K562 (cell line): ENCODE measurements around the gene PRMT7.

Experiments used
- CTCF ChIP-seq, 3 experiments: IDR thresholded peaks in 2 of 3; conservative IDR thresholded peaks in 1 of 3; 2 replicates each; pipeline ENCODE4 v1.5.1; 2011 to 2012; ENCODE audit warnings: low read length in 3 of 3, mild to moderate bottlenecking in 3 of 3, control low read depth in 2 of 3, improper control_type of control experiment in 1 of 3, inconsistent platforms in 1 of 3, low read depth in 1 of 3, mixed read lengths in 1 of 3, moderate library complexity in 1 of 3; ENCODE audit not compliant: insufficient read depth in 2 of 3
- GABPB2 ChIP-seq: fragments of 250-450 bp; sonication (Bioruptor Pico); conservative IDR thresholded peaks from 2 replicates; pipeline ENCODE4 v1.5.1; 2021; ENCODE audit warnings: mild to moderate bottlenecking
- JUN ChIP-seq, 2 experiments: sonication (generic) in 1 of 2; formaldehyde crosslinking in 1 of 2; IDR thresholded peaks; 2 replicates each; pipeline versions ENCODE4 v1.6.1 to v1.8.0; 2012 to 2022; ENCODE audit warnings: borderline replicate concordance in 2 of 2, mild to moderate bottlenecking in 2 of 2, improper control_type of control experiment in 1 of 2, low read depth in 1 of 2, low read length in 1 of 2, missing genetic modification reagents in 1 of 2
- KAT2B ChIP-seq: IDR thresholded peaks from one replicate; pipeline ENCODE4 v1.6.1; 2012; ENCODE audit warnings: low read depth, mild to moderate bottlenecking, control low read depth, inconsistent platforms, low read length, moderate library complexity
- MTA3 ChIP-seq: fragments of 450-650 bp; formaldehyde crosslinking; IDR thresholded peaks from 2 replicates; pipeline ENCODE4 v1.6.1; 2017; ENCODE audit warnings: mild to moderate bottlenecking, borderline replicate concordance
- NFYB ChIP-seq: IDR thresholded peaks from 2 replicates; pipeline ENCODE4 v1.6.1; 2011; ENCODE audit warnings: mild to moderate bottlenecking, moderate library complexity; ENCODE audit not compliant: insufficient read length; ENCODE audit errors: extremely low read depth
- NR2F6 ChIP-seq: fragments of 450-650 bp; formaldehyde crosslinking; IDR thresholded peaks from 2 replicates; pipeline ENCODE4 v1.4.0; 2020; ENCODE audit warnings: mild to moderate bottlenecking
- U2AF2 ChIP-seq: fragments of 200-400 bp; formaldehyde crosslinking; optimal IDR thresholded peaks from 2 replicates; pipeline ENCODE3; 2017; ENCODE audit warnings: low read depth, mild to moderate bottlenecking, low read length
- ZFX ChIP-seq: sonication (generic); formaldehyde crosslinking; IDR thresholded peaks from 2 replicates; pipeline ENCODE4 v1.8.0; 2022; ENCODE audit warnings: mild to moderate bottlenecking, missing genetic modification reagents, moderate library complexity
- ZNF232 ChIP-seq: sonication (generic); formaldehyde crosslinking; IDR thresholded peaks from 2 replicates; pipeline ENCODE4 v1.8.0; 2022; ENCODE audit warnings: mild to moderate bottlenecking, missing genetic modification reagents
- ZNF24 ChIP-seq: fragments of 450-650 bp; IDR thresholded peaks from 2 replicates; pipeline ENCODE4 v1.6.1; 2016

DNA sequence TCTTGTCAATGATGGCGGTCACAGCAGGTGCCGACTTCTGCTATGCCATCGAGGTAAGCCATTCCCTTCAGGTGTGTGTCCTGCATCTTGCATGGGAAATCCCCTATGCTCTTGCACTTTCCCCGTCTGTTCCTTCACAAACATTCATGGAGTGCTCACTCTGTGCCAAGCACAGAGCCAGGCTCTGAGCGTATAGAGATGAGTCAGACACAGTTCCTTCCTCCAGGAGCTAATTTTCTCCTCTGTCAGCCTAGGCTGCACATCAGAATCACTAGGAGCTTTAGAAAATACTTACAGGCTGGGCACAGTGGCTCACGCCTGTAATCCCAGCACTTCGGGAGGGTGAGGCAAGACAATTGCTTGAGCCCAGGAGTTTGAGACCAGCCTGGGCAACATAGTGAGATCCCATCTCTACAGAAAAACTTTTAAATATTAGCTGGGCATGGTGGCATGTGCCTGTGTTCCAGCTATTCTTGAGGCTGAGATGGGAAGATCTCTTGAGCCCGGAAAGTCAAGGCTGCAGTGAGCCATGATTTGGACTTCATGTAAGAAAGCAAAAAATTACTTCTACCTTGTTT lies 14.1 kb downstream of the PRMT7 start:
- no peak for TF ChIP-seq CTCF (IDR thresholded peaks at IDR 0.05 in 2 of 3, conservative IDR thresholded peaks at IDR 0.05 in 1 of 3; ENCODE audit: insufficient read depth in 2 of 3, low read depth in 1 of 3, low read length in 3 of 3)
- no peak for TF ChIP-seq NFYB
- TF ChIP-seq KAT2B: no peak
- no peak for TF ChIP-seq MTA3
- no peak for TF ChIP-seq ZNF24
- TF ChIP-seq NR2F6 (CRISPR knock-in tag): no peak
- TF ChIP-seq JUN (IDR thresholded peaks at IDR 0.05; ENCODE audit: borderline replicate concordance, low read depth, low read length): no peak
- TF ChIP-seq JUN (CRISPR knock-in tag; IDR thresholded peaks at IDR 0.05; ENCODE audit: borderline replicate concordance): no peak
- TF ChIP-seq U2AF2: no peak
- TF ChIP-seq GABPB2 (CRISPR knock-in tag): no peak
- TF ChIP-seq ZNF232 (CRISPR knock-in tag): no peak
- no peak for TF ChIP-seq ZFX (CRISPR knock-in tag)
